HL-60 (cell line): ENCODE data around the gene ANKS1A.

ENCODE experiments used
- CTCF ChIP-seq: IDR thresholded peaks from one replicate; pipeline ENCODE4 v1.5.1; 2011; ENCODE audit warnings: low read length, control low read depth, inconsistent platforms; ENCODE audit not compliant: insufficient read depth
- GABPA ChIP-seq: IDR thresholded peaks from 2 replicates; pipeline ENCODE4 v1.6.1; 2012; ENCODE audit warnings: low read depth
- POLR2AphosphoS5 ChIP-seq: IDR thresholded peaks from 2 replicates; pipeline ENCODE4 v1.6.1; 2012; ENCODE audit warnings: low read depth
- REST ChIP-seq: IDR thresholded peaks from 2 replicates; pipeline ENCODE4 v1.6.1; 2012; ENCODE audit warnings: low read depth; ENCODE audit not compliant: insufficient replicate concordance
- SPI1 ChIP-seq: IDR thresholded peaks from 2 replicates; pipeline ENCODE4 v1.6.1; 2012; ENCODE audit warnings: low read depth, mild to moderate bottlenecking, borderline replicate concordance

DNA sequence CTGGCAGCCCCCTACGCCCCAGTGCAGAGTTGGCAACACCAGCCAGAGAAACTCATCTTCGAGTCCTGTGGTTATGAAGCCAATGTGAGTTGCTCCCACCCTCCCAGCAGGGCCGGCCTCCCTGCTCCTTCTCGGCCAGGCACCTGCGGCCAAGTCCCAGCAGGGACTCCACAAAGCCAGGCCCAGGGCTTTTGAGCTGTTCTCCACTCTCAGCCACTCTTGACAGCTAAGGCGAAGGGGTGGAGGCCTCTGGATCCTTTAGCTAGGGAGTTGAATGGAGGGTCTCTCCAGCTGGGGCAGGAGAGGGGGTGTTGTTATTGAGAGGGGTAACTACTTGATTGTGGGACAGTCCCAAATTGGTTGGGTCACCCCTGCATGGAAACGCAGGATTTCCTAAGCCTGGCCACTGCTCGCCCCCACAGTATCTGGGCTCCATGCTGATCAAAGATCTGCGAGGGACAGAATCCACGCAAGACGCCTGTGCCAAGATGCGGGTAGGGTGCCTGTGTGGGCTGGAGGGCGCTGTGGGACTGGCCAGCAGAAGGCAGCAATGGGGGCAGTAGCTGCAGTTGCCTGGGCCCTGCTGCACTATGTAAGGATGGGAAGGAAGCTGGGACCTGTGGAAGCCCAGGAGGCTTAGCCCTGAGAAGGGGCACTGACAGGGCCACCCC is 193.8 kb downstream of the ANKS1A start:
- TF ChIP-seq CTCF (no peak), POLR2AphosphoS5 (no peak), GABPA (no peak), SPI1 (no peak), REST (no peak)
